A549 (cell line): ENCODE data around the gene F8.

ENCODE experiments used
- NPAS2 ChIP-seq: fragments of 250-450 bp; sonication (Bioruptor Pico); IDR thresholded peaks from 2 replicates; pipeline ENCODE4 v1.8.0; 2022; ENCODE audit warnings: mild to moderate bottlenecking, moderate library complexity, borderline replicate concordance
- POLR2A ChIP-seq: IDR thresholded peaks from 2 replicates; pipeline ENCODE4 v1.6.1; 2012; ENCODE audit warnings: mild to moderate bottlenecking, low read length
- TF ChIP-seq, protein P1 (sequence below): fragments of >200 bp; sonication (Bioruptor Twin); formaldehyde crosslinking; IDR thresholded peaks from 3 replicates; pipeline ENCODE4 v1.5.1; 2016
- TF ChIP-seq, protein P2 (sequence below): fragments of 450-650 bp; IDR thresholded peaks from 2 replicates; pipeline ENCODE4 v1.6.1; 2014; ENCODE audit warnings: antibody characterized with exemption

DNA sequence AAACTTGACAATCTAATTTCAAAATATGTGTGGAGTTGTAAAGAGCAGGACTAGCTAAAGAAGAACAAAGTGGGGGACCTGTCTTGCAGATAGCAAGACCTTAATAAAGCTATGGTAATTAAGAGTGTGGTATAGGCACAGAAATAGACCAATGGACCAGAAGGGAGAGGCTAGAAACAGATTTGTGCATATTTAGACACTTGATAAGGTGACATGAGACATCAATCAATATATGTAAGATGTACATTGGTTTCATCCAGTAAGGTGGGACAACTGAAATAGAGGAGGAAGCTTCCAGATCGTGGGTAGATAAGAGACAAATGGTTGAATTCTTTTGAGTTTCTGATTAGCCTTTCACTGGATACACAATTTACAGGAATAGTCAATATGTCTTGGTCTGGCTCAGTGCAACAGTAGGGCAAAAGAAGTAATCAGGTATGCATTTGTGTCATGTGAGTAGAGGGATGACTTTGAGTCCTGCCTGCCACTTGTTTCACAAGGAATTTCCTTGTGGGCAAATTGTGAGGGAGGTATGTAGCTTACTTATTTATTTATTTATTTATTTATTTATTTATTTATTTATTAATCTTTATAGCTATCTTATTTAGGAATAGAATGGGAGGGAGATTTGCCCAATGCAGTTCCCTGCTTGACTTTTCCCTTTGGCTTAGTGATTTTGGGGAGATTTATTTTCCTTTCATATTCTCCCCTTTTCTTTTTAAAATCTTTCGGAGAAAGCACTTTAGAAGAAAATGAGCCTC is 210.0 kb downstream of the F8 start:
- TF ChIP-seq, protein P1, sequence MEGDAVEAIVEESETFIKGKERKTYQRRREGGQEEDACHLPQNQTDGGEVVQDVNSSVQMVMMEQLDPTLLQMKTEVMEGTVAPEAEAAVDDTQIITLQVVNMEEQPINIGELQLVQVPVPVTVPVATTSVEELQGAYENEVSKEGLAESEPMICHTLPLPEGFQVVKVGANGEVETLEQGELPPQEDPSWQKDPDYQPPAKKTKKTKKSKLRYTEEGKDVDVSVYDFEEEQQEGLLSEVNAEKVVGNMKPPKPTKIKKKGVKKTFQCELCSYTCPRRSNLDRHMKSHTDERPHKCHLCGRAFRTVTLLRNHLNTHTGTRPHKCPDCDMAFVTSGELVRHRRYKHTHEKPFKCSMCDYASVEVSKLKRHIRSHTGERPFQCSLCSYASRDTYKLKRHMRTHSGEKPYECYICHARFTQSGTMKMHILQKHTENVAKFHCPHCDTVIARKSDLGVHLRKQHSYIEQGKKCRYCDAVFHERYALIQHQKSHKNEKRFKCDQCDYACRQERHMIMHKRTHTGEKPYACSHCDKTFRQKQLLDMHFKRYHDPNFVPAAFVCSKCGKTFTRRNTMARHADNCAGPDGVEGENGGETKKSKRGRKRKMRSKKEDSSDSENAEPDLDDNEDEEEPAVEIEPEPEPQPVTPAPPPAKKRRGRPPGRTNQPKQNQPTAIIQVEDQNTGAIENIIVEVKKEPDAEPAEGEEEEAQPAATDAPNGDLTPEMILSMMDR: no peak
- TF ChIP-seq, protein P2, sequence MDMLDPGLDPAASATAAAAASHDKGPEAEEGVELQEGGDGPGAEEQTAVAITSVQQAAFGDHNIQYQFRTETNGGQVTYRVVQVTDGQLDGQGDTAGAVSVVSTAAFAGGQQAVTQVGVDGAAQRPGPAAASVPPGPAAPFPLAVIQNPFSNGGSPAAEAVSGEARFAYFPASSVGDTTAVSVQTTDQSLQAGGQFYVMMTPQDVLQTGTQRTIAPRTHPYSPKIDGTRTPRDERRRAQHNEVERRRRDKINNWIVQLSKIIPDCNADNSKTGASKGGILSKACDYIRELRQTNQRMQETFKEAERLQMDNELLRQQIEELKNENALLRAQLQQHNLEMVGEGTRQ: no peak
- TF ChIP-seq NPAS2: no peak
- no peak for TF ChIP-seq POLR2A
